HG03558 (cell line): ENCODE data around the gene RTN4.

ENCODE experiments used
- ATAC-seq: cut with Tn5 transposase; IDR thresholded peaks from one replicate; pipeline ENCODE4 v1.9.1; 2021; ENCODE audit warnings: moderate number of reproducible peaks; ENCODE audit not compliant: unreplicated experiment; ENCODE audit errors: extremely low read depth

Gene RTN4

GRCh38 chr2:54931473-54931872 lies 118.8 kb downstream of the RTN4 start:
- no peak for ATAC-seq

GRCh38 chr2:54928719-54929118 lies 121.5 kb downstream of the RTN4 start:
- ATAC-seq, result no peak

- ATAC-seq, result no peak
Measured at GRCh38 chr2:54927751-54928615, 122.3 kb downstream of the RTN4 start.

GRCh38 chr2:54927085-54927750 lies 123.0 kb downstream of the RTN4 start:
- ATAC-seq, result no peak

GRCh38 chr2:54925022-54925421 lies 125.2 kb downstream of the RTN4 start:
- ATAC-seq, result no peak

- no peak for ATAC-seq
Measured at GRCh38 chr2:54924121-54924520, 126.1 kb downstream of the RTN4 start.
